HCT116 (cell line): ENCODE data around the gene THSD7A. TPM values are rescaled to one million over a fixed set of nuclear protein-coding genes. Genes with fewer than 3 reads are reported as not detected.

ENCODE experiments used
- ATAC-seq: fragments of 200-7000 bp; cut with Tn5 transposase; 2 replicates; pipeline ENCODE4 v1.9.1; 2020; ENCODE audit warnings: mild to moderate bottlenecking, moderate library complexity
- BruUV-seq: library from RNA; stranded (reverse); fragments of 400-500 nt; replicated peaks from 2 replicates; lab custom pipeline; 2021; lab: Mats Ljungman, UMichigan
- CTCF ChIA-PET: fragments of 300-600 bp; sonication (Branson Sonifier 250); formaldehyde crosslinking; loops from one replicate; lab custom pipeline; 2021; ENCODE audit warnings: antibody characterized with exemption; lab: Charles Lee
- POLR2A ChIA-PET: fragments of 300-600, 350-600 bp; sonication (Branson Sonifier 250); formaldehyde crosslinking; loops from one replicate; lab custom pipeline; 2021; ENCODE audit warnings: antibody characterized with exemption; lab: Charles Lee
- RAD21 ChIA-PET, 2 experiments: fragments of 300-600 bp; sonication (Branson Sonifier 250); formaldehyde crosslinking; loops; one replicate each; lab custom pipeline; 2023; ENCODE audit warnings: low total read pairs in 2 of 2; ENCODE audit not compliant: uncharacterized antibody in 2 of 2, unreplicated experiment in 2 of 2, low non-redundant PET in 1 of 2; lab: Charles Lee
- DNase-seq: peaks from one replicate; pipeline ENCODE4 v3.0.0-alpha.2; 2010; ENCODE audit warnings: low read depth, low spot score
- H2AFZ ChIP-seq: fragments of 200-600 bp; shearing (Covaris generic), sonication (generic); 2 replicates; pipeline ENCODE4 v1.6.1; 2017; ENCODE audit warnings: low read depth, mixed run types, mixed read lengths, antibody characterized with exemption, low read length; ENCODE audit not compliant: poor library complexity, severe bottlenecking
- H3K27ac ChIP-seq: 2 replicates; pipeline ENCODE4 v1.5.1; 2012; ENCODE audit warnings: low read depth, low read length
- H3K27me3 ChIP-seq: fragments of 200-600 bp; sonication (generic); 2 replicates; pipeline ENCODE4 v1.6.1; 2016; ENCODE audit warnings: mixed run types, low read length, mixed read lengths; ENCODE audit not compliant: insufficient read depth
- H3K36me3 ChIP-seq, 2 experiments: fragments of 200-500 bp in 1 of 2; fragments of 200-600 bp in 1 of 2; sonication (Bioruptor generic) in 1 of 2; sonication (generic) in 1 of 2; 2 replicates each; pipeline versions ENCODE4 v1.5.1 to v1.6.1; 2014 to 2016; ENCODE audit warnings: low read length in 2 of 2, inconsistent platforms in 1 of 2, mixed read lengths in 1 of 2, mixed run types in 1 of 2; ENCODE audit not compliant: insufficient read depth in 2 of 2, control insufficient read depth in 1 of 2
- H3K4me1 ChIP-seq, 2 experiments: fragments of 200-600 bp in 1 of 2; sonication (generic) in 1 of 2; 2 replicates each; pipeline versions ENCODE4 v1.5.1 to v1.6.1; 2012 to 2017; ENCODE audit warnings: low read length in 2 of 2, inconsistent platforms in 1 of 2, mild to moderate bottlenecking in 1 of 2, mixed read lengths in 1 of 2, mixed run types in 1 of 2, moderate library complexity in 1 of 2; ENCODE audit not compliant: insufficient read depth in 2 of 2, control insufficient read depth in 1 of 2
- H3K4me2 ChIP-seq: fragments of 200-600 bp; sonication (generic); 2 replicates; pipeline ENCODE4 v1.6.1; 2017; ENCODE audit warnings: mixed run types, low read length, mixed read lengths
- H3K4me3 ChIP-seq, 2 experiments: fragments of 200-600 bp in 1 of 2; sonication (generic) in 1 of 2; replicated peaks in 1 of 2; 2 replicates each; pipeline ENCODE4 v1.5.1; 2011 to 2016; ENCODE audit warnings: low read length in 2 of 2, control low read depth in 1 of 2, low read depth in 1 of 2, mild to moderate bottlenecking in 1 of 2, mixed read lengths in 1 of 2, mixed run types in 1 of 2
- H3K79me2 ChIP-seq: fragments of 200-600 bp; sonication (generic); 2 replicates; pipeline ENCODE4 v1.6.1; 2017; ENCODE audit warnings: mild to moderate bottlenecking, mixed run types, low read length, moderate library complexity, mixed read lengths; ENCODE audit not compliant: insufficient read depth
- H3K9ac ChIP-seq: fragments of 200-600 bp; sonication (generic); 2 replicates; pipeline ENCODE4 v1.6.1; 2016; ENCODE audit warnings: low read length, mixed read lengths
- H3K9me2 ChIP-seq: fragments of 200-600 bp; sonication (generic), shearing (Covaris generic); 2 replicates; pipeline ENCODE4 v1.6.1; 2017; ENCODE audit warnings: mixed run types, mild to moderate bottlenecking, moderate library complexity; ENCODE audit not compliant: insufficient read depth
- H3K9me3 ChIP-seq, 2 experiments: fragments of 200-500 bp in 1 of 2; fragments of 200-600 bp in 1 of 2; sonication (Bioruptor generic) in 1 of 2; sonication (generic) in 1 of 2; 2 replicates each; pipeline ENCODE4 v1.6.1; 2014 to 2017; ENCODE audit warnings: low read length in 2 of 2, mixed read lengths in 2 of 2, inconsistent platforms in 1 of 2, low read depth in 1 of 2, mild to moderate bottlenecking in 1 of 2, mixed run types in 1 of 2, moderate library complexity in 1 of 2; ENCODE audit not compliant: control insufficient read depth in 1 of 2, insufficient read depth in 1 of 2
- H4K20me1 ChIP-seq: fragments of 200-600 bp; sonication (generic), shearing (Covaris generic); 2 replicates; pipeline ENCODE4 v1.6.1; 2017; ENCODE audit warnings: mixed run types, mild to moderate bottlenecking, moderate library complexity; ENCODE audit not compliant: insufficient read depth
- CEBPB ChIP-seq: IDR thresholded peaks from 2 replicates; pipeline ENCODE4 v1.6.1; 2012; ENCODE audit warnings: low read depth
- EGR1 ChIP-seq: IDR thresholded peaks from 2 replicates; pipeline ENCODE4 v1.6.1; 2012; ENCODE audit warnings: low read depth
- ELF1 ChIP-seq: IDR thresholded peaks from 2 replicates; pipeline ENCODE4 v1.6.1; 2012; ENCODE audit warnings: low read depth, borderline replicate concordance
- EZH2 ChIP-seq: fragments of 200-600 bp; sonication (generic); IDR thresholded peaks from 2 replicates; pipeline ENCODE4 v1.6.1; 2017; ENCODE audit warnings: antibody characterized with exemption, mixed run types
- POLR2A ChIP-seq: IDR thresholded peaks from 2 replicates; pipeline ENCODE4 v1.7.0; 2011; ENCODE audit warnings: borderline replicate concordance; ENCODE audit not compliant: insufficient read depth, insufficient read length; ENCODE audit errors: extremely low read depth
- RAD21 ChIP-seq: IDR thresholded peaks from 2 replicates; pipeline ENCODE4 v1.6.1; 2012; ENCODE audit warnings: low read depth, mild to moderate bottlenecking
- SIN3A ChIP-seq: IDR thresholded peaks from 2 replicates; pipeline ENCODE4 v1.6.1; 2012; ENCODE audit warnings: low read depth
- SP1 ChIP-seq: IDR thresholded peaks from 2 replicates; pipeline ENCODE4 v1.6.1; 2012; ENCODE audit warnings: low read depth
- TCF7L2 ChIP-seq: IDR thresholded peaks from 2 replicates; pipeline ENCODE4 v1.7.0; 2011; ENCODE audit warnings: borderline replicate concordance, inconsistent platforms; ENCODE audit not compliant: insufficient read depth, insufficient read length; ENCODE audit errors: extremely low read depth
- ZNF274 ChIP-seq: fragments of 200-500 bp; sonication (Bioruptor generic); IDR thresholded peaks from 2 replicates; pipeline ENCODE4 v1.6.1; 2014; ENCODE audit warnings: mild to moderate bottlenecking, low read depth, low read length, inconsistent platforms
- intact Hi-C: fragments of 100-400 bp; cut with micrococcal nuclease; formaldehyde crosslinking; loops from 2 replicates; pipeline ENCODE4 v1.10.0; 2022
- total RNA-seq: library from RNA; stranded (reverse); gene quantifications from one replicate; pipeline ENCODE4 v1.2.1, GENCODE V29; 2021; ENCODE audit not compliant: unreplicated experiment
- TF ChIP-seq, protein P1 (sequence below): IDR thresholded peaks from 2 replicates; pipeline ENCODE4 v1.6.1; 2011; ENCODE audit warnings: mild to moderate bottlenecking, low read length, moderate library complexity; ENCODE audit not compliant: insufficient replicate concordance; ENCODE audit errors: extremely low read depth
- TF ChIP-seq, protein P2 (sequence below), 3 experiments: fragments of 200-600 bp in 1 of 3; sonication (generic) in 1 of 3; IDR thresholded peaks in 2 of 3; conservative IDR thresholded peaks in 1 of 3; 2 replicates each; pipeline ENCODE4 v1.5.1; 2012 to 2017; ENCODE audit warnings: low read depth in 2 of 3, low read length in 2 of 3, antibody characterized with exemption in 1 of 3, borderline replicate concordance in 1 of 3, control low read depth in 1 of 3, mild to moderate bottlenecking in 1 of 3, mixed read lengths in 1 of 3, mixed run types in 1 of 3, moderate library complexity in 1 of 3; ENCODE audit not compliant: insufficient read depth in 1 of 3
- TF ChIP-seq, protein P3 (sequence below): IDR thresholded peaks from 2 replicates; pipeline ENCODE4 v1.6.1; 2012

THSD7A gene
- total RNA-seq, 1 experiment from 2014 or later: 0.05 TPM

DNA sequence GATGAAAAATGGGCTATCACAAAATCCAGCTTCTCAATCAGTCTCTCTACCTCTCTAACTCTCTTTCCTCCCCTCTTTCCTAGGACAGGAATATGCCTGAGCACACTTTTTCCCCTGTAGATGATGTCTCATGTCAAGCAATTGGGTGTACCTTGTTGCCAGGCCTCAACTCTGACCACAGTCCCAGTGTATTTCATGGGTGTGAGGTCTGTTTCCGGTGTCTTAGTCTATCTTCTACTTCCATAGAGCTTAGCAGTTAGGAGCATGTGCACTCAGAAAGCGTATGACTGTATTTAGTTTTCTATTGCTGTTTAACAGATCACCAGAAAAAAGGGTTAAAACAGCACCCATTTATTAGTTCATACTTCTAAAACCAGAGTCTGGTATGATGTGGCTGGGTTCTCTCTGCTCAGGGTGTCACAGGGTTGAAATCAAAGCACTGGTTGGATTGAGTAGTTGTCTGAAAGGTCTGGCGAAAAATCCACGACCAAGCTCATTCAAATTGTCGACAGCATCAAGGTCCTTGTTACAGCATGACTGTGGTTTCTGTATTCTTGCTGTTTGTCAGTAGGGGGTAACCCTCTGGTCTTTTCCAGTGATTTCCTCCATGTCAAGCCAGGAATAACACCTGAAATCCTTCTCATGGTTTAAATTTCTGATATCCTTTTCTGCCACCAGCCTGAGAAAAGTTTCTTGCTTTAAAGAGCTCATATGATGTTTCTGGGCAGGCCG is 130.0 kb downstream of the THSD7A start (continued):
- TF ChIP-seq TCF7L2 (no peak), RAD21 (no peak)
- TF ChIP-seq, protein P1, sequence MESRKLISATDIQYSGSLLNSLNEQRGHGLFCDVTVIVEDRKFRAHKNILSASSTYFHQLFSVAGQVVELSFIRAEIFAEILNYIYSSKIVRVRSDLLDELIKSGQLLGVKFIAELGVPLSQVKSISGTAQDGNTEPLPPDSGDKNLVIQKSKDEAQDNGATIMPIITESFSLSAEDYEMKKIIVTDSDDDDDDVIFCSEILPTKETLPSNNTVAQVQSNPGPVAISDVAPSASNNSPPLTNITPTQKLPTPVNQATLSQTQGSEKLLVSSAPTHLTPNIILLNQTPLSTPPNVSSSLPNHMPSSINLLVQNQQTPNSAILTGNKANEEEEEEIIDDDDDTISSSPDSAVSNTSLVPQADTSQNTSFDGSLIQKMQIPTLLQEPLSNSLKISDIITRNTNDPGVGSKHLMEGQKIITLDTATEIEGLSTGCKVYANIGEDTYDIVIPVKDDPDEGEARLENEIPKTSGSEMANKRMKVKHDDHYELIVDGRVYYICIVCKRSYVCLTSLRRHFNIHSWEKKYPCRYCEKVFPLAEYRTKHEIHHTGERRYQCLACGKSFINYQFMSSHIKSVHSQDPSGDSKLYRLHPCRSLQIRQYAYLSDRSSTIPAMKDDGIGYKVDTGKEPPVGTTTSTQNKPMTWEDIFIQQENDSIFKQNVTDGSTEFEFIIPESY: no peak

DNA sequence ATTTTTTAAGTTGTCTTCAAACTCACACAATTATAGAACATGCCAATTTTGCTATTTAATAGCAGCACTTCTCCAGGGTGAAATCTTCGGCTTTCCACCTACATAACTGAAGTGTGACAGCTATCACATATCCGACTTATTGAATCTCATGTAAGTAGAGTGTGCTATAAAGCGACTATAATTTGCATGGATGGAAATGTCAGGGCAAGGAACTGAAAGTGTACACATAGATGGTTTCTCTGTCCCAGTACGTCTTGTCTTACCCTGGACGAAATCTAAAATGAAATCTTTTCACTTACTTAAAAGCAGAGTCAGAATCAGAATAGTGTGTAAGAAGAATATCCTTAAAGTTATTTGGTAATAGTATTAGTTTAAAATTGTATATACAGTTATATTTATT is 132.3 kb downstream of the THSD7A start:
- CTCF ChIA-PET: no interaction called here
- H3K4me3 ChIP-seq: no peak overlapping the region
- H3K9ac ChIP-seq: no peak overlapping the region
- H3K4me1 ChIP-seq: no peaks in the 10 kb centered on the region
- no peaks in the 10 kb centered on the region for H3K27me3 ChIP-seq
- no peak overlapping the region for H3K4me2 ChIP-seq
- RAD21 ChIA-PET: no interaction called here
- H3K27ac ChIP-seq: no peak overlapping the region
- DNase-seq (no peak), ATAC-seq (no peak)
- no peak overlapping the region for H2AFZ ChIP-seq
- no TSS peak for BruUV-seq
- no peaks in the 10 kb centered on the region for H3K9me3 ChIP-seq
- intact Hi-C loops: no loop called here
- H4K20me1 ChIP-seq: no peaks in the 10 kb centered on the region
- H3K9me2 ChIP-seq: no peaks in the 10 kb centered on the region
- no peaks in the 10 kb centered on the region for H3K36me3 ChIP-seq
- H3K79me2 ChIP-seq: no peaks in the 10 kb centered on the region
- POLR2A ChIA-PET: no interaction called here
- TF ChIP-seq EGR1 (no peak), RAD21 (no peak), TCF7L2 (no peak), CEBPB (no peak), ELF1 (no peak), SP1 (no peak), POLR2A (no peak), EZH2 (no peak), SIN3A (no peak), ZNF274 (no peak)
- TF ChIP-seq, protein P2, sequence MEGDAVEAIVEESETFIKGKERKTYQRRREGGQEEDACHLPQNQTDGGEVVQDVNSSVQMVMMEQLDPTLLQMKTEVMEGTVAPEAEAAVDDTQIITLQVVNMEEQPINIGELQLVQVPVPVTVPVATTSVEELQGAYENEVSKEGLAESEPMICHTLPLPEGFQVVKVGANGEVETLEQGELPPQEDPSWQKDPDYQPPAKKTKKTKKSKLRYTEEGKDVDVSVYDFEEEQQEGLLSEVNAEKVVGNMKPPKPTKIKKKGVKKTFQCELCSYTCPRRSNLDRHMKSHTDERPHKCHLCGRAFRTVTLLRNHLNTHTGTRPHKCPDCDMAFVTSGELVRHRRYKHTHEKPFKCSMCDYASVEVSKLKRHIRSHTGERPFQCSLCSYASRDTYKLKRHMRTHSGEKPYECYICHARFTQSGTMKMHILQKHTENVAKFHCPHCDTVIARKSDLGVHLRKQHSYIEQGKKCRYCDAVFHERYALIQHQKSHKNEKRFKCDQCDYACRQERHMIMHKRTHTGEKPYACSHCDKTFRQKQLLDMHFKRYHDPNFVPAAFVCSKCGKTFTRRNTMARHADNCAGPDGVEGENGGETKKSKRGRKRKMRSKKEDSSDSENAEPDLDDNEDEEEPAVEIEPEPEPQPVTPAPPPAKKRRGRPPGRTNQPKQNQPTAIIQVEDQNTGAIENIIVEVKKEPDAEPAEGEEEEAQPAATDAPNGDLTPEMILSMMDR (IDR thresholded peaks at IDR 0.05 in 2 of 3, conservative IDR thresholded peaks at IDR 0.05 in 1 of 3; ENCODE audit: borderline replicate concordance in 1 of 3, insufficient read depth in 1 of 3, low read depth in 2 of 3, low read length in 2 of 3): no peak
- TF ChIP-seq, protein P1: no peak
- TF ChIP-seq, protein P3, sequence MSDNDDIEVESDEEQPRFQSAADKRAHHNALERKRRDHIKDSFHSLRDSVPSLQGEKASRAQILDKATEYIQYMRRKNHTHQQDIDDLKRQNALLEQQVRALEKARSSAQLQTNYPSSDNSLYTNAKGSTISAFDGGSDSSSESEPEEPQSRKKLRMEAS: no peak
